Activated T-helper 1 cell treated with anti-CD3 and anti-CD28 coated beads, Interleukin-2, amount 50 U/mL, for 16 hours (primary cell): ENCODE results near the gene NBL1.

Source experiments
- DNase-seq, 2 donors: peaks; one replicate each; pipeline ENCODE4 v3.0.0-alpha.2; 2020; ENCODE audit warnings: low read depth in 1 of 2, low spot score in 1 of 2

NBL1 gene

GRCh38 chr1:19665496-19666465, 21.7 kb downstream of the NBL1 start:
- no peak for DNase-seq

GRCh38 chr1:19668888-19669287, 24.8 kb downstream of the NBL1 start:
- DNase-seq = no peak

- no peak for DNase-seq
These were observed 26.7 kb downstream of the NBL1 start for GRCh38 chr1:19670787-19671186.

GRCh38 chr1:19672237-19672636, 28.1 kb downstream of the NBL1 start:
- no peak for DNase-seq

GRCh38 chr1:19675797-19676196, 31.7 kb downstream of the NBL1 start:
- no peak for DNase-seq

GRCh38 chr1:19676438-19676922, 32.4 kb downstream of the NBL1 start:
- DNase-seq = no peak

- DNase-seq = no peak
These were observed 34.4 kb downstream of the NBL1 start for GRCh38 chr1:19678493-19678892.

- DNase-seq = no peak
These were observed 34.9 kb downstream of the NBL1 start for GRCh38 chr1:19678931-19679453.

GRCh38 chr1:19679691-19680090, 35.6 kb downstream of the NBL1 start:
- no peak for DNase-seq

GRCh38 chr1:19680644-19681043, 36.5 kb downstream of the NBL1 start:
- no peak for DNase-seq

GRCh38 chr1:19682257-19682656, 38.1 kb downstream of the NBL1 start:
- DNase-seq = no peak

GRCh38 chr1:19682901-19683300, 38.8 kb downstream of the NBL1 start:
- DNase-seq = no peak

GRCh38 chr1:19683351-19683750, 39.2 kb downstream of the NBL1 start:
- no peak for DNase-seq

- no peak for DNase-seq
These were observed 40.6 kb downstream of the NBL1 start for GRCh38 chr1:19684677-19685076.

- no peak for DNase-seq
These were observed 41.9 kb downstream of the NBL1 start for GRCh38 chr1:19685994-19686393.

- no peak for DNase-seq
These were observed 43.3 kb downstream of the NBL1 start for GRCh38 chr1:19687414-19687813.

- DNase-seq = peak in 1 of 2 donors; percentile 21
These were observed 44.1 kb downstream of the NBL1 start for GRCh38 chr1:19688041-19688842.

- no peak for DNase-seq
These were observed 45.1 kb downstream of the NBL1 start for GRCh38 chr1:19689085-19689757.

- no peak for DNase-seq
These were observed 45.7 kb downstream of the NBL1 start for GRCh38 chr1:19689856-19690255.

- no peak for DNase-seq
These were observed 46.2 kb downstream of the NBL1 start for GRCh38 chr1:19690342-19690741.

GRCh38 chr1:19694298-19694697, 50.2 kb downstream of the NBL1 start:
- DNase-seq = no peak
